Superior temporal gyrus (tissue), 1 donor: Measurements from ENCODE around the gene CTSG.
"Not testable (repeated sequence)": the region's sequence is repeated elsewhere in the genome, so short reads cannot be mapped to it uniquely, and the experiment has no call there.

ENCODE experiments used
- DNase-seq: peaks from one replicate; pipeline ENCODE4 v3.0.0-alpha.2; 2016; ENCODE audit errors: extremely low spot score

CTSG gene

GRCh38 chr14:24576182-24576581 lies at the start of gene CTSG:
CTSG (minus strand) TSS chr14:24576250; CDS start chr14:24576223, 27 bp downstream.
- no peak for DNase-seq

- no peak for DNase-seq
These were observed 37.7 kb upstream of the CTSG start for GRCh38 chr14:24613747-24614146.

GRCh38 chr14:24613241-24613640 lies 37.2 kb upstream of the CTSG start:
- no peak for DNase-seq

- DNase-seq, result no peak
These were observed 36.1 kb upstream of the CTSG start for GRCh38 chr14:24612196-24612595.

- DNase-seq, result no peak
These were observed 33.8 kb upstream of the CTSG start, which contains the start of gene GZMH for GRCh38 chr14:24609655-24610344. GZMH (minus strand) TSS chr14:24609685; CDS start chr14:24609613, 72 bp downstream.

GRCh38 chr14:24607635-24608514 lies 31.8 kb upstream of the CTSG start:
- no peak for DNase-seq

- no peak for DNase-seq
These were observed 31.0 kb upstream of the CTSG start for GRCh38 chr14:24607081-24607480.

- DNase-seq, result no peak
These were observed 30.2 kb upstream of the CTSG start for GRCh38 chr14:24606297-24606696.

GRCh38 chr14:24605435-24606190 lies 29.6 kb upstream of the CTSG start:
- no peak for DNase-seq

GRCh38 chr14:24597403-24597802 lies 21.4 kb upstream of the CTSG start:
- no peak for DNase-seq

GRCh38 chr14:24595073-24595808 lies 19.2 kb upstream of the CTSG start:
- no peak for DNase-seq

GRCh38 chr14:24591004-24591403 lies 15.0 kb upstream of the CTSG start:
- not testable (repeated sequence) for DNase-seq

GRCh38 chr14:24584402-24584801 lies 8.4 kb upstream of the CTSG start:
- DNase-seq, result not testable (repeated sequence)

- no peak for DNase-seq
These were observed 2.5 kb upstream of the CTSG start for GRCh38 chr14:24578558-24578957.

GRCh38 chr14:24576771-24577170 lies 721 bp upstream of the CTSG start:
- DNase-seq, result no peak

GRCh38 chr14:24574206-24574774 lies 1.8 kb downstream of the CTSG start:
- no peak for DNase-seq

- no peak for DNase-seq
These were observed 9.7 kb downstream of the CTSG start for GRCh38 chr14:24566318-24566717.

GRCh38 chr14:24565766-24566165 lies 10.3 kb downstream of the CTSG start:
- DNase-seq, result no peak

GRCh38 chr14:24563505-24563904 lies 12.5 kb downstream of the CTSG start:
- no peak for DNase-seq

- DNase-seq, result no peak
These were observed 19.3 kb downstream of the CTSG start for GRCh38 chr14:24556756-24557155.

GRCh38 chr14:24549064-24549463 lies 27.0 kb downstream of the CTSG start:
- not testable (repeated sequence) for DNase-seq
